ENCODE data around the gene LIN37.

DNA sequence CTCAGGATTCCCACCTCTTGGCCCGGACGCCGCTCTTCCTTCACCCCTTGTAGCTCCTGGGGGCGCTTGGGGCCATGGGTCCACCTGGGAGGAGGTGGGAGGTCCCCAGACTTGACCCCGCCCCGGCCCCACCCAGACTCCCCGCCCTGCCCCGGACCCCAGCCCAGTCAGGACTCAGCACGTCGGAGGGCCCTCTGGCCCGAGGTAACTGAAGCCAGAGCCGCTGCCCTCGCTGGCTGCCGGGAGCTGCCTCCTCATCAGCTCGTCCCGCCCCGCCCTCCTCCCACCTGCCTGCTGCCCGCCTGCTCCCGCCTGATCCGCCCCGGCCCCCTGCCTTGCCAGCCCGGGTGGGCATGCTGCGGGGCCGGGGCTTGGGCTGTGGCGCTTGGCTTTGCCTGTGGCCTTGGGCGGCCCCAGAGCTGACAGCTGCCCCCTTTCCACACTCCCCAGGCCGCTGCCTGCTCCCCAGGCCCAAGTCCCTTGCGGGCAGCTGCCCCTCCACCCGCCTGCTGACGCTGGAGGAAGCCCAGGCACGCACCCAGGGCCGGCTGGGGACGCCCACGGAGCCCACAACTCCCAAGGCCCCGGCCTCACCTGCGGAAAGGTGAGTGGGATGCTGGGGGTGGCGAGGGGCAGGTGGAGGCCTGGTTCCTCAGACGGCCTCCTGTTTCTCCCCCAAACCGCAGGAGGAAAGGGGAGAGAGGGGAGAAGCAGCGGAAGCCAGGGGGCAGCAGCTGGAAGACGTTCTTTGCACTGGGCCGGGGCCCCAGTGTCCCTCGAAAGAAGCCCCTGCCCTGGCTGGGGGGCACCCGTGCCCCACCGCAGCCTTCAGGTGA, 36.3 kb downstream of the LIN37 start:
- TF ChIP-seq POLR2A (IDR thresholded peaks at IDR 0.05) = no peak
- TF ChIP-seq, protein P1, sequence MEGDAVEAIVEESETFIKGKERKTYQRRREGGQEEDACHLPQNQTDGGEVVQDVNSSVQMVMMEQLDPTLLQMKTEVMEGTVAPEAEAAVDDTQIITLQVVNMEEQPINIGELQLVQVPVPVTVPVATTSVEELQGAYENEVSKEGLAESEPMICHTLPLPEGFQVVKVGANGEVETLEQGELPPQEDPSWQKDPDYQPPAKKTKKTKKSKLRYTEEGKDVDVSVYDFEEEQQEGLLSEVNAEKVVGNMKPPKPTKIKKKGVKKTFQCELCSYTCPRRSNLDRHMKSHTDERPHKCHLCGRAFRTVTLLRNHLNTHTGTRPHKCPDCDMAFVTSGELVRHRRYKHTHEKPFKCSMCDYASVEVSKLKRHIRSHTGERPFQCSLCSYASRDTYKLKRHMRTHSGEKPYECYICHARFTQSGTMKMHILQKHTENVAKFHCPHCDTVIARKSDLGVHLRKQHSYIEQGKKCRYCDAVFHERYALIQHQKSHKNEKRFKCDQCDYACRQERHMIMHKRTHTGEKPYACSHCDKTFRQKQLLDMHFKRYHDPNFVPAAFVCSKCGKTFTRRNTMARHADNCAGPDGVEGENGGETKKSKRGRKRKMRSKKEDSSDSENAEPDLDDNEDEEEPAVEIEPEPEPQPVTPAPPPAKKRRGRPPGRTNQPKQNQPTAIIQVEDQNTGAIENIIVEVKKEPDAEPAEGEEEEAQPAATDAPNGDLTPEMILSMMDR (IDR thresholded peaks at IDR 0.05) = no peak

Data from right lobe of liver (tissue), 4 donors.